ENCODE data around the gene LSM14B. TPM values are rescaled to one million over a fixed set of nuclear protein-coding genes. Genes with fewer than 3 reads are reported as not detected.
"Not testable (repeated sequence)": the region's sequence is repeated elsewhere in the genome, so short reads cannot be mapped to it uniquely, and the experiment has no call there.

The LSM14B gene
- total RNA-seq, 1 donor: 31.0 TPM

GRCh38 chr20:62112368-62112767 lies 9.9 kb upstream of the LSM14B start:
- no peak overlapping the region for H3K4me3 ChIP-seq (ENCODE audit: low read depth, low read length)
- DNase-seq (ENCODE audit: low read depth): no peak
- TF ChIP-seq CTCF (IDR thresholded peaks at IDR 0.05; ENCODE audit: insufficient read depth, low read length): no peak

- H3K4me3 ChIP-seq (ENCODE audit: low read depth, low read length): no peak overlapping the region
- no peak for TF ChIP-seq CTCF (IDR thresholded peaks at IDR 0.05; ENCODE audit: insufficient read depth, low read length)
- no peak for DNase-seq (ENCODE audit: low read depth)
These were observed 7.4 kb upstream of the LSM14B start for GRCh38 chr20:62114894-62115293.

DNA sequence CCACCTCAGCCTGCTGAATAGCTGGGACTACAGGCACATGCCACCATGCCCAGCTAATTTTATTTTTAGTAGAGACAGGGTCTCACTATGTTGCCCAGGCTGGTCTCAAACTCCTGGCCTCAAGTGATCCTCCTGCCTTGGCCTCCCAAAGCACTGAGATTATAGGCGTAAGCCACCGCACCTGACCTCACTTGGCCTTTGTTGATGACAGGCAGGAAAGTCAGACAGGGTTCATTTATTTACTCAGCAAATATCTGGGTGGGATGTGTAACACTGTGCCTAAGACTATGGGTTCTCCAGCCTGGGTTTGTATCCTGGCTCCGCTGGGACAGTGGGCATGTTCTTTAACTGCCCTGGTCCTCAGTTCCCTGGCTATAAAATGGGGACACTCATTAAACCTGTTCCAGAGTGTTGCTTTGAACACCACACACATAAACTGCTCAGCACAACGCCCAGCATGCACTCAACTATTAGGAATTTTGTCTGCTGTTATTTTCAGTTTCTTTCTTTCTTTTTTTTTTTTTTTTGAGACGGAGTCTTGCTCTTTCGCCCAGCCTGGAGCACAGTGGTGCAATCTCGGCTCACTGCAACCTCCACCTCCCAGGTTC lies 6.4 kb upstream of the LSM14B start:
- not testable (repeated sequence) for DNase-seq (ENCODE audit: low read depth); H3K4me3 ChIP-seq (ENCODE audit: low read depth, low read length)

- TF ChIP-seq CTCF (IDR thresholded peaks at IDR 0.05; ENCODE audit: insufficient read depth, low read length): no peak
- no peak for DNase-seq (ENCODE audit: low read depth)
These were observed 5.5 kb upstream of the LSM14B start for GRCh38 chr20:62116558-62117361.

GRCh38 chr20:62117362-62117646 lies 5.0 kb upstream of the LSM14B start:
- TF ChIP-seq CTCF (IDR thresholded peaks at IDR 0.05; ENCODE audit: insufficient read depth, low read length): no peak
- no peak overlapping the region for H3K4me3 ChIP-seq (ENCODE audit: low read depth, low read length)
- DNase-seq (ENCODE audit: low read depth): no peak

More at GRCh38 chr20:62116558-62117361, 5.5 kb upstream of the LSM14B start:
- H3K4me3 ChIP-seq (ENCODE audit: low read depth, low read length): no peak overlapping the region

DNA sequence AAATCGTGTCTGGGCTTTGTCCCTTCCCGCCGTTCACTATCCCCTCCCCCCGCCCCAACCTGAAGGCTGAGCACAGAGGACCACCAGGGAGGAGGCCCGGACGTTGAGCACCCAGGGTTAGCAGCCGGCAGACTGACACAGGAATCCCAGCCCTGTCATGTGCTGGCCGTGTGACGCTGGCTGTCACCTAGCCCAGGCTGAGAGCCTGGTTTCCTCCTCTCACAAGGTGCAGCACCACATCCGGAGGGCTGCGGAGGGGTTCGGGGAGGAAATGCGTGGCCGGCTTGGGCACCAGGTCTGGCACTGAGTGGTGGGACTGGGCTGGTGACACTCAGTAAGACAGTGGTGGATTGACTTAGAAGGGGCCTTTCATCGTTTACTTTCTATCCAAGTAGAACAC lies 4.6 kb upstream of the LSM14B start:
- TF ChIP-seq CTCF (IDR thresholded peaks at IDR 0.05; ENCODE audit: insufficient read depth, low read length): no peak
- DNase-seq (ENCODE audit: low read depth): no peak
- no peak overlapping the region for H3K4me3 ChIP-seq (ENCODE audit: low read depth, low read length)

GRCh38 chr20:62118113-62119043 lies 3.9 kb upstream of the LSM14B start:
- no peak for TF ChIP-seq CTCF (IDR thresholded peaks at IDR 0.05; ENCODE audit: insufficient read depth, low read length)
- DNase-seq (ENCODE audit: low read depth): no peak
- no peak overlapping the region for H3K4me3 ChIP-seq (ENCODE audit: low read depth, low read length)

Measured in fibroblast of the aortic adventitia (primary cell).